C4-2B (cell line): ENCODE data around the gene SCAND1.
A peak's percentile ranks its signal among the peaks of the same experiment; 100 is the strongest.

ENCODE experiments used
- ZFX ChIP-seq: fragments of 450-650 bp; IDR thresholded peaks from 2 replicates; pipeline ENCODE4 v1.6.1; 2017
- TF ChIP-seq, protein P1 (sequence below): fragments of 450-650 bp; conservative IDR thresholded peaks from 2 replicates; pipeline ENCODE4 v1.5.1; 2017; ENCODE audit warnings: mild to moderate bottlenecking

DNA sequence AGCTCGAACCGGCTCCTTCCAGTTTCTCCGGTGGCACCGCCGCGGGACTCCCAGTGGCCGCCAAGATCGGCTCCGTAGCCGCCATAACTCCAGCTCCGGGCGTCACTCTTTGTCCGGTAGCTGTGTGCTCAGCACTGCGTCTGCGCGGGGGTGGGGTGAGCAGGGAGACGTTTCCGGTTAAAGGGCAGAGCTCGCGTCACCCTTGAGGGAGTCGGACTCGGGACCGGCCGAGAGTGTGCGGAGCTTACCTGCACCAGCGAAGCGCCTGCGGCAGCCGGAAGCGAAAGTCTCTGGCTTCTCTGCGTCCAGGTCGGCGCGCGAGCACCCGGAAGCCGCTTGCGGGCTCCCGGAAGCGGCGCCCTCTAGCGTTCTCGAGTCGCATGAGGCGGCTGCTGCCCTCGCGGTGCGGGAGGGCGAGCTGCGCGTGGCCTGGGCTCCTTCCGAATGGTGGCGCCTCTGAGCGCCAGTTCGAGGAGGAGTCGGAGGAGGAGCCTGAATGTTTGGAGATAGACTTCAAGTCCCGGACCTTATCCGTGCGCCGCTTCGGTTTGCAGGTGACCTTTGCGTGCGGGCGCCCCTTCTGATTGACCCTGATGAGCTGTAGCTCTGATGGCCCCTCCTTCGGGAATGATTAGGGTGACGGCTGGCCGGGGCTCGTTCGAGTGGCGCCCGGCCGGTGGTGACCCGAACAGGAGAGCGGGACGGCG, at the start of gene SCAND1:
- TF ChIP-seq, protein P1, sequence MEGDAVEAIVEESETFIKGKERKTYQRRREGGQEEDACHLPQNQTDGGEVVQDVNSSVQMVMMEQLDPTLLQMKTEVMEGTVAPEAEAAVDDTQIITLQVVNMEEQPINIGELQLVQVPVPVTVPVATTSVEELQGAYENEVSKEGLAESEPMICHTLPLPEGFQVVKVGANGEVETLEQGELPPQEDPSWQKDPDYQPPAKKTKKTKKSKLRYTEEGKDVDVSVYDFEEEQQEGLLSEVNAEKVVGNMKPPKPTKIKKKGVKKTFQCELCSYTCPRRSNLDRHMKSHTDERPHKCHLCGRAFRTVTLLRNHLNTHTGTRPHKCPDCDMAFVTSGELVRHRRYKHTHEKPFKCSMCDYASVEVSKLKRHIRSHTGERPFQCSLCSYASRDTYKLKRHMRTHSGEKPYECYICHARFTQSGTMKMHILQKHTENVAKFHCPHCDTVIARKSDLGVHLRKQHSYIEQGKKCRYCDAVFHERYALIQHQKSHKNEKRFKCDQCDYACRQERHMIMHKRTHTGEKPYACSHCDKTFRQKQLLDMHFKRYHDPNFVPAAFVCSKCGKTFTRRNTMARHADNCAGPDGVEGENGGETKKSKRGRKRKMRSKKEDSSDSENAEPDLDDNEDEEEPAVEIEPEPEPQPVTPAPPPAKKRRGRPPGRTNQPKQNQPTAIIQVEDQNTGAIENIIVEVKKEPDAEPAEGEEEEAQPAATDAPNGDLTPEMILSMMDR: peak; percentile 100
- peak; percentile 64 for TF ChIP-seq ZFX
